Measurements from ENCODE around the gene CALY. TPM values are rescaled to one million over a fixed set of nuclear protein-coding genes. Genes with fewer than 3 reads are reported as not detected.

CALY gene
- total RNA-seq, 2 experiments from 2014 or later: not detected

DNA sequence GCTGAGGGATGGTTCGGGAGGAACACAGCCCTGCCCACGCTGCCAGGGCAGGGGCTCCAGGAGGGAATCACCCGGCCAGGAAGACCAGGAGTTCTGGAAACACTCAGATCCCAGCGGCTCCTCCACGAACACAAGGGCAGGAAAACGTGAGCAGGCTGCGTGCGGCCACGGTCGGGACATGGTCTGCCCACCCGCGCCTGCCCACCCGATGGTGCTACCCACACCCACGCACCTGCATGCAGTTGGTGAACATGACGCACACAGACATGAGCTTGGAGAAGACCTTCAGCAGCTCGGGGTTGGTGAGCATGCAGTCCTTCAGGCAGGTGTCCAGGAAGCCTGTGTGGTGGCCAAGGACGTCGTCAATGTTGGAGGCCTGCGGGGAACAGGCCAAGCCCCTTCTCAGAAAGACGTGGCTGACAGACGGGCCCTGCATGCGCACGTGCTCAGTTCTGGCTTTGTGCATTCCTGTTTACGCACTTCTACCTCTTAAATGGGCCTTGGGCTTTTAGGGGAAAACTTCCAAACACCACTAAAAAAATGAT is 53.8 kb downstream of the CALY start:
- H3K27ac Mint-ChIP-seq: no peak overlapping the region

DNA sequence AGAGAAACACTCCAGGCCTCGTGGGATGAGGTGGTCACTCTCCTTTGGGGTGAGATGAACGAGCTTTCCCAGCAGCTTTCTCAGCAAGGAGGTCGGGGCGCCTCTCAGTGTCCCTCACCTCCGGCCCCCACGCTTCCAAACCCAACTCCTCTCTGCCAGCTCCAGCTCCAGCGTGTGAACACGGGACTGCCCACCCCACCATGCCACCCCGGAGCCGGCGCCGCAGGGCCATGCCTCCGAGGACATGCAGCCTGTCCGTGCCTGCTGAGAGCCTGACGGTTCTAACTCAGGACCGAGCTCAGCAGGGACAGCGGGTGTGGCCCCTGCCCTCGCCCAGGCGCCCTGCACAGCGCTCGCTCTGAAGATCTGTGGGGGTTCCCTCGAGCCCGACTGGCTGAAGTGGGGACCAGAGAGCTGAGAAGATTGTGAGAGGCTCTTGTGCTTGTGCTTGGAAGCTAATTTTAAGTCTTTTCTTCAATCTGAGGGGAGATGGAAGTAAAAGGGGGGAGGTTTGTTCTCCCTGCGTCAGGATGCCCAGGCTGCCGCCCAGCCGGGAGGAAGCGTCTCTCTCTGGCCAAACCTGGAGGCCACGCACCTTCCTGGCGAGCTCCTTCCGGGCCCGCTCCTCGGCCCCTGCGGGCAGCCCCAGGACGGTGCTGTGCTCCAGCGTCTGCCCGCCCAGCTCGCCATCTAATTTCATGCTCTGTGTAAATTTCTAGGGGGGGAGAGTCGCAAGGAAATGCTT is 54.9 kb downstream of the CALY start:
- H3K27me3 Mint-ChIP-seq (ENCODE audit: low read depth): no peaks in the 10 kb centered on the region
- no peak for ATAC-seq
- H3K36me3 Mint-ChIP-seq (ENCODE audit: low read depth): peaks cover 49% of the 10 kb centered on the region
- peaks cover 31% of the 10 kb centered on the region for H3K4me1 Mint-ChIP-seq (ENCODE audit: low read depth)
- no peak for DNase-seq
- H3K9me3 Mint-ChIP-seq (ENCODE audit: insufficient read depth): no peaks in the 10 kb centered on the region
- peak overlapping the region; percentile 30 for H3K27ac Mint-ChIP-seq
- CTCF ChIA-PET: no interaction called here
- POLR2A ChIA-PET: no interaction called here
- H3K4me3 Mint-ChIP-seq: no peak overlapping the region

More for the DNA sequence above, 53.8 kb downstream of the CALY start:
- Mint-ChIP-seq H3K27me3 (ENCODE audit: low read depth) (no peaks in the 10 kb centered on the region), H3K4me3 (no peak overlapping the region), H3K36me3 (ENCODE audit: low read depth) (peaks cover 56% of the 10 kb centered on the region), H3K9me3 (ENCODE audit: insufficient read depth) (no peaks in the 10 kb centered on the region), H3K4me1 (ENCODE audit: low read depth) (peaks cover 23% of the 10 kb centered on the region)
- DNase-seq (no peak), ATAC-seq (no peak)
- ChIA-PET CTCF (no interaction called here), POLR2A (no interaction called here)

DNA sequence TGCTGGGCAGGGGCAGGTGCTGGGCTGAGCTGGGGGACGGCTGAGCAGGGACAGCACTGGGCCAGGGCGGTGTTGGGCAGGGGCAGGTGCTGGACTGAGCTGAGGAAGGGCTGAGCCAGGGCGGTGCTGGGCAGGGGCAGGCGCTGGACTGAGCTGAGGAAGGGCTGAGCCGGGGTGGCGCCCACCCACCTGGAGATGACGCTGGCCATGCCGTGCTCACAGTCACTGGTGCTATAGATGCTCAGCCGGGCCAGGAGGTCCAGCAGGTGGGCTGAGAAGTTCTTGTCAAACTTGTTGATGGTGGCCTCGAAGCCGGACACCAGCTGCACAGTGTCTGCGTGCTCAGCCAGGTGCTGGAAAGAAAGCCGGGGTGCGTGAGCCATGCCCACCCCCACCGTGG is 55.6 kb downstream of the CALY start:
- Mint-ChIP-seq H3K27me3 (ENCODE audit: low read depth) (no peaks in the 10 kb centered on the region), H3K4me1 (ENCODE audit: low read depth) (peaks cover 34% of the 10 kb centered on the region), H3K4me3 (no peak overlapping the region), H3K9me3 (ENCODE audit: insufficient read depth) (no peaks in the 10 kb centered on the region), H3K36me3 (ENCODE audit: low read depth) (peaks cover 42% of the 10 kb centered on the region), H3K27ac (no peak overlapping the region)
- POLR2A ChIA-PET: interaction anchor here (0.8 kb wide), 1 partner anchor 20 kb away, joined by 4 read pairs; no protein-coding TSS in a partner anchor
- CTCF ChIA-PET: interaction anchor here (0.7 to 4.4 kb wide), 2 partner anchors 22 to 26 kb away, joined by 3 to 23 read pairs; no protein-coding TSS in a partner anchor
- no peak for ATAC-seq
- DNase-seq: no peak

DNA sequence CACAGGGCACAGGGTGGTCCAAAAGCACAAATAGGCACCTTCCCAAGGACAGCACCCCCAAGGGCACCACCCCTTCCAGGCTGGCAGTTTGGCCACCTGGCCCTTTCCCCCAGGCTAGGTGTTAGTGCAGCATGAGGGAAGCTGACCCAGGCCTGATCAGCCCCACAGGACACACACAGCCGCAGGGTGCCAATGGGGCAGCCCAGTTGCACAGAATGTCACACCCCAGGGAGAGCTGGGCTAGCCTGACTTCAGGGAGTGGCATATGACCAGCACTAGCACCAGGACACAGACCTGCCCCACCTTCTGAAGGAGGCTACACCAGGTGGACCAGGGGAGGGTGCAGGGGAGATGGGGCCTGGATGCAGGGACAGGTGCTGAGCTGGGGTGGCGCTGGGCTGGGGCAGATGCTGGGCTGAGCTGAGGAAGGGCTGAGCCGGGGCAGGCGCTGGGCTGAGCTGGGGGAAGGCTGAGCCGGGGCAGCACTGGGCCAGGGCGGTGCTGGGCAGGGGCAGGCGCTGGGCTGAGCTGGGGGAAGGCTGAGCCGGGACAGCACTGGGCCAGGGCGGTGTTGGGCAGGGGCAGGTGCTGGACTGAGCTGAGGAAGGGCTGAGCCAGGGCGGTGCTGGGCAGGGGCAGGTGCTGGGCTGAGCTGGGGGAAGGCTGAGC is 56.2 kb downstream of the CALY start:
- Mint-ChIP-seq H3K27me3 (ENCODE audit: low read depth) (no peaks in the 10 kb centered on the region), H3K4me1 (ENCODE audit: low read depth) (peaks cover 40% of the 10 kb centered on the region), H3K4me3 (no peak overlapping the region), H3K36me3 (ENCODE audit: low read depth) (peaks cover 36% of the 10 kb centered on the region), H3K9me3 (ENCODE audit: insufficient read depth) (no peaks in the 10 kb centered on the region), H3K27ac (peak overlapping the region; percentile 49)
- DNase-seq (no peak), ATAC-seq (no peak)
- ChIA-PET POLR2A (interaction anchor here (0.8 kb wide), 1 partner anchor 20 kb away, joined by 4 read pairs; no protein-coding TSS in a partner anchor), CTCF (interaction anchor here (0.7 to 4.4 kb wide), 2 partner anchors 22 to 26 kb away, joined by 3 to 23 read pairs; no protein-coding TSS in a partner anchor)

DNA sequence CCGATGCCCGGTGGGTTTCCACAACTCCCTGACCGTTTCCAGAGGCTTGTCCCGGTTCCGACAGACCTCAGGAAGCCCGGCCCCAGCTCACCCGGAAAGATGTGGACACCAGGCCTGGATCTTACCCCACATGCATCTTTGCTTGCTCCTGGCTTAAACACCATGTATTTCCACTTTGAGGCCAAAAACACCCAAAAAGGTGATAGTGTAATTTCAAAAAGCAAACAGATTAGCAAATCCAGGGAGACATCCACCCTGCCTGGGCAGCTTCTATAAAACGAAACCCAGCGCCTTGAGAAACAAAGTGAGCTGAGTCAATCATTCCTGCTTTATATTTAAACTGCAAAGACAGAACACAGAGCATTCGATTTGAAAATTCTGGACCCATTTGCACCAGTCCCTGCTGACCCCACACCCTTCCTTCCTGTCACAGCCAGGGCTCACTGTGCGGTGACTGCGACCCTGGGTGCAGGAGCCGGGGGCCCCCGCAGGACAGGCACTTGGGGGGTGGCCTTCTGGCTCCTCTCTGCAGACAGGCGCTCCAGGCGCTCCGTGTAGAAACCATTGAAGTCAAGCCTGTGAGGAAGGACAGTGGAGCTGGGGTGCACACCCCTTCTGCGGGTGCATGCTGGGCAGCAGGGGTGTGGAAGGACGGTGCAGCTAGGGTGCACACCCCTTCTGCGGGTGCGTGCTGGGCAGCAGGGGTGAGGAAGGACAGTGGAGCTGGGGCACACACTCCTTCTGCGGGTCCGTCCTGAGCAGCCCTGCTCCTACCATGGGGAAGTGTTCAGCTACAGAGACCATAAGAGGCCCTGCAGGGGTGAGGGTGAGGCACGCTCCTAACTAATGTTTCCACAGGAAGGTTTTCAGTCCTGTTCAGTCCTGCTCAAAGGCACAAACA is 57.1 kb downstream of the CALY start:
- CTCF ChIA-PET: interaction anchor here (4.4 kb wide), 1 partner anchor 27 kb away, joined by 23 read pairs; no protein-coding TSS in a partner anchor
- H3K9me3 Mint-ChIP-seq (ENCODE audit: insufficient read depth): no peaks in the 10 kb centered on the region
- H3K27me3 Mint-ChIP-seq (ENCODE audit: low read depth): no peaks in the 10 kb centered on the region
- peaks cover 47% of the 10 kb centered on the region for H3K4me1 Mint-ChIP-seq (ENCODE audit: low read depth)
- peaks cover 35% of the 10 kb centered on the region for H3K36me3 Mint-ChIP-seq (ENCODE audit: low read depth)
- POLR2A ChIA-PET: no interaction called here
- peak overlapping the region; percentile 49 for H3K27ac Mint-ChIP-seq
- no peak for DNase-seq
- no peak overlapping the region for H3K4me3 Mint-ChIP-seq
- no peak for ATAC-seq

DNA sequence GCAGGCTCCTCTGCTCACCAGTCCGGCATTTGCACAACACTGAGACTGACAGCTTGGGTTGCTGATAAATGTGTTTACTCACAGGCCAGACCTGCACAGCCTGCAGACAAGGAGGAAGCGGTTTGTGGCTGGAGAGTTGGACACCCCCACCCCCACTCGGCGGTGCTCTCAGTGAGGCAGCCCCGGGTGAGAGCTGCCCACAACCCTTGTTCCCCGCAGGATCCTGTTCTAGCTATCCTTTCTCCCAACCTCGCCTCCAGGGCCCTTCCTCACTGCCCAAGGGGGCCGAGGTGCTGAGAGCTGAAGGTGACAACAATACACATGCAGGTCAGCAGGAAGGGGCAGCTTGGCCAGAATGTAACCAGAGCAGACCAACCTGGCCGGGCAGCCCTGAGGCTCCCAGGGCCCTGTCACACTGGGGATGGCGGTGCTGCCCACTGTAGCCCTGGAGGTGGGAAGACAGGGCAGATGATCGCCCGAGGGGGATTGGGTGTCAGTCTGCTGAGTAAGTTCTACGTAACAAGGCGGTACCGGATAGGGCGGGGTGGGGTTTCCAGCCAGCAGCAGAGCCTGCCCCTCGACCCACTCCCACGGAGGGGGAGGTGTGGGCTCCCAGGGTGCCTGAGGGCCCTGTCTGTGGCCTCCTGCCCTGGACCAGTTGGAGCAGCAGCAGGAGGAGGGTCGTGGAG is 58.0 kb downstream of the CALY start:
- peaks cover 49% of the 10 kb centered on the region for H3K4me1 Mint-ChIP-seq (ENCODE audit: low read depth)
- peaks cover 31% of the 10 kb centered on the region for H3K36me3 Mint-ChIP-seq (ENCODE audit: low read depth)
- H3K4me3 Mint-ChIP-seq: peak overlapping the region; percentile 76
- H3K27ac Mint-ChIP-seq: peak overlapping the region; percentile 92
- no peaks in the 10 kb centered on the region for H3K9me3 Mint-ChIP-seq (ENCODE audit: insufficient read depth)
- ATAC-seq (peak; percentile 22), DNase-seq (peak; percentile 82)
- POLR2A ChIA-PET: interaction anchor here (1.1 kb wide), 1 partner anchor 20 kb away, joined by 4 read pairs; no protein-coding TSS in a partner anchor
- H3K27me3 Mint-ChIP-seq (ENCODE audit: low read depth): no peaks in the 10 kb centered on the region
- CTCF ChIA-PET: interaction anchor here (1.2 to 4.4 kb wide), 4 partner anchors 20 to 51 kb away, joined by 3 to 23 read pairs (median 4); no protein-coding TSS in a partner anchor

DNA sequence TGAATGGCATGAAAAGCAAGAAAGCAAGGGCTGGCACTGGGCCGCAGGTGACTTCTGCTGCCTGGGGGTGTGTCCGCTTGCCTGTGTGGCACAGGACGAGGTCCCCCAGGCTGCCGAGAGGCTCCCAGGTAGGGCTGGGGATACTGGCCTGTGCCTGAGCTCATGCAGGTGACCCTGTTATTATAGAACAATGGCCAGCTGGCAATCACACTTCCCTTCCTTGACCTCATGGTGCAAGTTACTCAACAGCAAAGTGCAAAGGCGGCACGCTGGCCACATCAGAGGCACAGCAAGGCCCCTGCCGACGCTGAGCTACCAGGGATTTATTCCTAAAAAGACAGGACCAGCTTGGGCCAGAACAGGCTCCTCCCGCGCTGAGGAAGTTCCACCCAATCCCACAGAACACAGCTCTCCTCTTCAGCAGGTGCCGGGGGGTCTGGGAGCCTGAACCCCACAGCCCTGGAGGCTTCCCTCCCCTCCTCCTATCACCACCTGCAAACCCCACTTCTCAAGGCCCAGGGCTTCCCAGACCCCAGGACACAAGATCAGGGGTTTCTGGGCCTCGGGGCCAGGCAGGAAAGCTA is 58.6 kb downstream of the CALY start:
- Mint-ChIP-seq H3K4me1 (ENCODE audit: low read depth) (peaks cover 49% of the 10 kb centered on the region), H3K9me3 (ENCODE audit: insufficient read depth) (no peaks in the 10 kb centered on the region), H3K36me3 (ENCODE audit: low read depth) (peaks cover 32% of the 10 kb centered on the region), H3K4me3 (peak overlapping the region; percentile 76), H3K27ac (peak overlapping the region; percentile 92), H3K27me3 (ENCODE audit: low read depth) (no peaks in the 10 kb centered on the region)
- ChIA-PET CTCF (interaction anchor here (1.2 to 4.4 kb wide), 4 partner anchors 19 to 52 kb away, joined by 3 to 23 read pairs (median 4); no protein-coding TSS in a partner anchor), POLR2A (interaction anchor here (1.1 kb wide), 2 partner anchors 20 to 77 kb away, joined by 4 read pairs; no protein-coding TSS in a partner anchor)
- ATAC-seq (no peak), DNase-seq (no peak)

DNA sequence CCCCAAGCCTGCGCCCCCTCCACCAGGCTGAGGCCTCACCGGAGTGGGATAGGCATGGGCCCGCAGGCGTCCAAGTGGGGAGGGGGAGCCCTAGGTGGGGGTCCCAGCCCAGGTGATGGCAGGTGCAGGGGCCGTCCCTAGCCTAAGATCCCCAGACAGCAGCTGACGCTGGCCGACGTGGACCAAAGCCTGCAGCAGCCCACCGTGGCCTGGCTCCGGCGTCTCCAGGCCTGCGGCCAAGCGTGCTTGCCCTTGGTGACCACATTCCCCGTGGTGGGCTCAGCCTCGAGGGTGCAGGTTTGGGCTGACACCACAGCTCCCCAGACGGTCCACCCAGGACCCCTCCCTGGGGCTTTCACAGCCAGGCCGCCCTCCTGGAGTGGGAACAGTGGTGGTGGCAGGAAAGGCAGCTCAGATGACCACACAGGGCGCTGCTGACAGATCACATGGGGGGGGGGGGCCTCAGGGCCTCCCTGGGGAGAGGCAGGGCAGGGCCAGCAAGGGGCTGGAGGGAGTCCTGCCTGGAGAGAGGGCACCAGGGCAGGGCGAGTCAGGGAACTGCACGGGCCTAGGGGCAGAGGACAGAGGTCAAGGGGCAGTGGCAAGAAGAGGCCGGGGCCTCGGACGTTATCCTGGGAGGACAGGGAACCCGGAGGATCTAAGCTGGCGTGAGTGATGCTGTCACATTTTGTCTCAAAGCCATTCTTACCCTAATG is 59.3 kb downstream of the CALY start:
- H3K27ac Mint-ChIP-seq: peak overlapping the region; percentile 92
- H3K4me3 Mint-ChIP-seq: peak overlapping the region; percentile 76
- peaks cover 49% of the 10 kb centered on the region for H3K4me1 Mint-ChIP-seq (ENCODE audit: low read depth)
- ChIA-PET CTCF (interaction anchor here (1.2 to 4.4 kb wide), 3 partner anchors 26 to 52 kb away, joined by 3 to 23 read pairs (median 3); no protein-coding TSS in a partner anchor), POLR2A (interaction anchor here (0.9 to 3.5 kb wide), 4 partner anchors 10 to 78 kb away, joined by 3 to 13 read pairs (median 4); no protein-coding TSS in a partner anchor)
- H3K36me3 Mint-ChIP-seq (ENCODE audit: low read depth): peaks cover 30% of the 10 kb centered on the region
- no peaks in the 10 kb centered on the region for H3K9me3 Mint-ChIP-seq (ENCODE audit: insufficient read depth)
- DNase-seq (no peak), ATAC-seq (no peak)
- H3K27me3 Mint-ChIP-seq (ENCODE audit: low read depth): no peaks in the 10 kb centered on the region

DNA sequence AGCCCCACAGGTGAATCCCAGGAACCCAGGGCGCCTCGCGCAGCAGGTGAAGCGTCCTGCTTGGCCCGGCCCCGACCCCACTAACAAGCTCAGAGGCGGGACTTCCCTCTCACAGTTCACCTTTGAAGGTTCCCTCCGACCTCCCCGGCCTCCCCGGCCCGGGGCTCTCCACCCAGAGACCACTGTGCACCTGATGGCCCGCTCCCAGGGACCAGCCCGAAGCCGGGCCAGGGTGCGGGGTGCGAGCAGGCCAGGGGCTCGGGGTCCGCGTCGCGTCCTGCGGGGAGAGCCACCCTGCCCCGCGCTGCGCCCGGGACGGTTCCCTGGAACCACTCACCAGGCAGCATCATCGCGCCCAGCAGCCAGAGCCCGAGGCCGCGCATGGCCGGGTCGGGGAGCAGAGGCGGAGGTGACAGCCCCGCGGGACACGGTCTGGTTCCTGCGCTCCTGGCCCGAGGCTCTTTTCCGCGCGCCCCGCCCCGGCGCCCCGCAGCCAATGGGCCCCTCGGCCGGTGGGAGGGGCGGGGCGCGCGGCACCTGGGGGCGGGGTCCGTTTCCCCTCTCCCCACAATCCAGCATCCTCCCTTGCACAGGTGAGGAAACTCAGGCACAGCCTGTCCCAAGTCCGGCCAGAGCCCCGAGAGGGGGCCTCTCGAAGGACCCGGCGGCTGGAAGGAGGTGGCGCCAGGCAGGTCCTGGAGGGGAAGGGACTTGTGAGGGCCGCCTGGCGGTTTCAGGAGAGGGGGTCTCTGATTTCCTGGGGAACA is 60.1 kb downstream of the CALY start, which contains the start of gene ADAM8:
ADAM8 (minus strand) TSS at position 434 of the 767 bp plus-strand sequence; CDS start at position 383, 51 bp downstream.
- Mint-ChIP-seq H3K27me3 (ENCODE audit: low read depth) (no peaks in the 10 kb centered on the region), H3K4me3 (peak within 1 kb of the TSS; percentile 87), H3K36me3 (ENCODE audit: low read depth) (peaks cover 28% of the 10 kb centered on the region), H3K9me3 (ENCODE audit: insufficient read depth) (no peaks in the 10 kb centered on the region), H3K27ac (peak within 1 kb of the TSS; percentile 92), H3K4me1 (ENCODE audit: low read depth) (peaks cover 49% of the 10 kb centered on the region)
- ChIA-PET POLR2A (interaction anchor here (0.6 to 3.5 kb wide), 8 partner anchors 10 to 79 kb away, joined by 3 to 13 read pairs (median 4); no protein-coding TSS in a partner anchor), CTCF (interaction anchor here (1.0 to 4.4 kb wide), 7 partner anchors 9 to 53 kb away, joined by 3 to 23 read pairs (median 5); no protein-coding TSS in a partner anchor)
- ATAC-seq (peak; percentile 61), DNase-seq (peak; percentile 66)
